Measurements from ENCODE around the gene TIMM22.

- TF ChIP-seq CTCF (IDR thresholded peaks at IDR 0.05 in 8 of 11, conservative IDR thresholded peaks at IDR 0.05 in 3 of 11), result no peak
- TF ChIP-seq POLR2A (IDR thresholded peaks at IDR 0.05), result no peak
- TF ChIP-seq POLR2AphosphoS5 (IDR thresholded peaks at IDR 0.05), result no peak
Measured at GRCh38 chr17:1039123-1039507, 42.2 kb downstream of the TIMM22 start.
